Esophagus squamous epithelium (tissue), 5 donors: ENCODE results near the gene OR4A15. TPM values are rescaled to one million over a fixed set of nuclear protein-coding genes. Genes with fewer than 3 reads are reported as not detected.

Source experiments
- DNase-seq: peaks from one replicate; lab custom pipeline; 2025; lab: John Stamatoyannopoulos, UW
- H3K27ac ChIP-seq, 4 donors: fragments of 200-600 bp; sonication (generic); one replicate each; pipeline ENCODE4 v1.5.1; 2016 to 2019; ENCODE audit warnings: mild to moderate bottlenecking in 1 of 4
- H3K27me3 ChIP-seq, 4 donors: fragments of 200-600 bp; sonication (generic); 1 replicate in 3 of 4; 2 replicates in 1 of 4; pipeline versions ENCODE4 v1.5.1 to v1.6.0; 2017 to 2021; ENCODE audit warnings: antibody characterized with exemption in 1 of 4
- H3K36me3 ChIP-seq, 3 donors: fragments of 200-600 bp; sonication (generic); one replicate each; pipeline ENCODE4 v1.5.1; 2016 to 2019
- H3K4me1 ChIP-seq, 3 donors: fragments of 200-600 bp; sonication (generic); one replicate each; pipeline ENCODE4 v1.5.1; 2017 to 2019
- H3K4me3 ChIP-seq, 4 donors: fragments of 200-600 bp; sonication (generic); 1 replicate in 3 of 4; 2 replicates in 1 of 4; pipeline ENCODE4 v1.5.1; 2016 to 2019; ENCODE audit warnings: mild to moderate bottlenecking in 2 of 4, moderate library complexity in 1 of 4
- H3K9me3 ChIP-seq, 3 donors: fragments of 200-600 bp; sonication (generic); one replicate each; pipeline ENCODE4 v1.5.1; 2016 to 2019
- CTCF ChIP-seq, 6 experiments: fragments of 450-650 bp in 4 of 6; fragments of 200-600 bp in 2 of 6; sonication (generic) in 2 of 6; IDR thresholded peaks; one replicate each; pipeline ENCODE4 v1.5.1; 2016 to 2019; ENCODE audit warnings: antibody characterized with exemption in 6 of 6, mild to moderate bottlenecking in 4 of 6, moderate library complexity in 4 of 6
- POLR2A ChIP-seq, 4 donors: fragments of 450-650 bp; IDR thresholded peaks; one replicate each; pipeline ENCODE4 v1.6.1; 2017; ENCODE audit warnings: antibody characterized with exemption in 4 of 4, mild to moderate bottlenecking in 4 of 4, moderate library complexity in 3 of 4
- WGBS, 2 donors: methylation state at CpG; one replicate each; pipeline ENCODE4 v1.1.5; 2018; 5-methylcytosine and 5-hydroxymethylcytosine counted together
- intact Hi-C: fragments of 100-400 bp; cut with DNase I; formaldehyde crosslinking; loops from one replicate; pipeline ENCODE4 v1.15.0; 2022
- total RNA-seq, 4 donors: library from RNA; depleted of rRNA; stranded (reverse); fragments of >200 nt; gene quantifications; one replicate each; pipeline ENCODE4 v1.1.0, GENCODE V29; 2016
- donor health status: DM: yes; HTN: yes; CAD: no.

The OR4A15 gene
- total RNA-seq: not detected

- H3K27ac ChIP-seq: no peak within 1 kb of the TSS
- H3K9me3 ChIP-seq: peaks cover 0 to 23% (median 7%) of the 10 kb centered on the region in 3 donors
- 58 to 65% methylated on average over 4 of the region's 4 CpGs for WGBS, 2 donors
- no peaks in the 10 kb centered on the region for H3K36me3 ChIP-seq
- no peak for TF ChIP-seq POLR2A (IDR thresholded peaks at IDR 0.05)
- TF ChIP-seq CTCF (IDR thresholded peaks at IDR 0.05): no peak
- DNase-seq: no peak
- intact Hi-C loops: no loop called here
- no peaks in the 10 kb centered on the region for H3K4me1 ChIP-seq
- no peaks in the 10 kb centered on the region for H3K27me3 ChIP-seq
- no peak within 1 kb of the TSS for H3K4me3 ChIP-seq
These were observed at the start of gene OR4A15 for GRCh38 chr11:55367674-55368073. Gene OR4A15, plus strand, starts transcription at chr11:55367974. Its CDS starts 0 bp downstream, at chr11:55367974.

- Histone ChIP-seq H3K27ac (no peak overlapping the region), H3K27me3 (no peaks in the 10 kb centered on the region), H3K4me1 (no peaks in the 10 kb centered on the region), H3K4me3 (no peak overlapping the region), H3K9me3 (peaks cover 0 to 4% (median 0%) of the 10 kb centered on the region in 3 donors), H3K36me3 (no peaks in the 10 kb centered on the region)
- DNase-seq: no peak
- TF ChIP-seq CTCF (IDR thresholded peaks at IDR 0.05) (no peak), POLR2A (IDR thresholded peaks at IDR 0.05) (no peak)
- intact Hi-C loops: no loop called here
- WGBS, 2 donors: 52 to 84% methylated on average over 1 of the region's 1 CpG
These were observed 43.3 kb upstream of the OR4A15 start for GRCh38 chr11:55324500-55324899.

GRCh38 chr11:55342901-55343300 lies 24.9 kb upstream of the OR4A15 start, which contains the start of gene OR4A16:
Gene OR4A16, plus strand, starts transcription at chr11:55343201. Its CDS starts 0 bp downstream, at chr11:55343201.
- Histone ChIP-seq H3K4me1 (no peaks in the 10 kb centered on the region), H3K4me3 (no peak within 1 kb of the TSS), H3K9me3 (peaks cover 0 to 10% (median 0%) of the 10 kb centered on the region in 3 donors), H3K27ac (no peak within 1 kb of the TSS), H3K36me3 (no peaks in the 10 kb centered on the region), H3K27me3 (no peaks in the 10 kb centered on the region)
- 68 to 78% methylated on average over 3 of the region's 3 CpGs for WGBS, 2 donors
- intact Hi-C loops: no loop called here
- no peak for TF ChIP-seq CTCF (IDR thresholded peaks at IDR 0.05)
- TF ChIP-seq POLR2A (IDR thresholded peaks at IDR 0.05): no peak
- DNase-seq: no peak

- H3K9me3 ChIP-seq: peaks cover 0 to 2% (median 0%) of the 10 kb centered on the region in 3 donors
- 82 to 88% methylated on average over 1 of the region's 1 CpG for WGBS, 2 donors
- intact Hi-C loops: no loop called here
These were observed 22.5 kb upstream of the OR4A15 start for GRCh38 chr11:55345306-55345705.

GRCh38 chr11:55349032-55349431 lies 18.7 kb upstream of the OR4A15 start:
- no peaks in the 10 kb centered on the region for H3K9me3 ChIP-seq
- no peak for DNase-seq
- WGBS, 2 donors: 0% methylated on average over 1 of the region's 1 CpG; no CpG with 5 or more reads in 1 of the 2 donors
- no peaks in the 10 kb centered on the region for H3K36me3 ChIP-seq
- no peak for TF ChIP-seq POLR2A (IDR thresholded peaks at IDR 0.05)
- TF ChIP-seq CTCF (IDR thresholded peaks at IDR 0.05): no peak
- no peaks in the 10 kb centered on the region for H3K27me3 ChIP-seq
- intact Hi-C loops: no loop called here
- no peak overlapping the region for H3K4me3 ChIP-seq
- no peak overlapping the region for H3K27ac ChIP-seq
- no peaks in the 10 kb centered on the region for H3K4me1 ChIP-seq

More at GRCh38 chr11:55345306-55345705, 22.5 kb upstream of the OR4A15 start:
- no peaks in the 10 kb centered on the region for H3K36me3 ChIP-seq
- no peaks in the 10 kb centered on the region for H3K4me1 ChIP-seq
- H3K4me3 ChIP-seq: no peak overlapping the region
- no peak overlapping the region for H3K27ac ChIP-seq
- no peak for DNase-seq
- no peaks in the 10 kb centered on the region for H3K27me3 ChIP-seq
- TF ChIP-seq CTCF (IDR thresholded peaks at IDR 0.05): no peak
- TF ChIP-seq POLR2A (IDR thresholded peaks at IDR 0.05): no peak
